ENCODE data around the gene RAMP1. TPM values are rescaled to one million over a fixed set of nuclear protein-coding genes. Genes with fewer than 3 reads are reported as not detected.

RAMP1 gene
- total and polyA plus RNA-seq, 2 donors (not counting 1 experiment from before 2014, with no cell fraction given), result 15.7 TPM; not detected in 1

- ChIA-PET CTCF (no interaction called here), POLR2A (no interaction called here)
- Mint-ChIP-seq H3K9me3 (ENCODE audit: insufficient read depth) (no peaks in the 10 kb centered on the region), H3K4me1 (no peaks in the 10 kb centered on the region), H3K27ac (no peak overlapping the region), H3K27me3 (peaks cover 3% of the 10 kb centered on the region), H3K4me3 (no peak overlapping the region)
- Histone ChIP-seq H2AFZ (ENCODE audit: insufficient read depth, low read depth, low read length, poor library complexity, severe bottlenecking) (no peak overlapping the region), H3K4me3 (ENCODE audit: control extremely low read depth in 1 of 5, extremely low read depth in 1 of 5, insufficient read depth in 1 of 5, low read depth in 2 of 5, low read length in 4 of 5) (no peak overlapping the region), H4K20me1 (ENCODE audit: control insufficient read depth, insufficient read depth, low read length, poor library complexity, severe bottlenecking) (no peaks in the 10 kb centered on the region), H3K79me2 (ENCODE audit: control insufficient read depth, insufficient read depth, low read length) (no peaks in the 10 kb centered on the region), H3K9ac (ENCODE audit: low read length) (no peak overlapping the region), H3K4me2 (replicated peaks; ENCODE audit: low read depth, low read length, poor library complexity, severe bottlenecking) (no peak overlapping the region), H3K4me1 (ENCODE audit: control insufficient read depth in 2 of 2, insufficient read depth in 2 of 2, low read length in 2 of 2) (no peaks in the 10 kb centered on the region), H3K27me3 (replicated peaks in 1 of 4; ENCODE audit: control extremely low read depth in 1 of 4, control insufficient read depth in 3 of 4, insufficient read depth in 4 of 4, low read length in 3 of 4) (no peaks in the 10 kb centered on the region), H3K9me3 (ENCODE audit: control extremely low read depth in 1 of 3, control insufficient read depth in 2 of 3, insufficient read depth in 1 of 3, low read length in 2 of 3) (peaks cover 0 to 3% (median 0%) of the 10 kb centered on the region in 3 donors), H3K36me3 (replicated peaks in 1 of 2; ENCODE audit: control extremely low read depth in 1 of 2, control insufficient read depth in 1 of 2, extremely low read depth in 1 of 2, insufficient read depth in 2 of 2, low read length in 1 of 2) (no peaks in the 10 kb centered on the region), H3K27ac (ENCODE audit: low read length in 2 of 2) (no peak overlapping the region)
- intact Hi-C loops (cut with micrococcal nuclease), result no loop called here
- WGBS (ENCODE audit: insufficient coverage), result 87% methylated on average over 12 of the region's 12 CpGs
- TF ChIP-seq EZH2 (IDR thresholded peaks at IDR 0.05; ENCODE audit: borderline replicate concordance, insufficient read depth, low read depth, low read length, poor library complexity, severe bottlenecking), result no peak
- TF ChIP-seq CTCF (IDR thresholded peaks at IDR 0.05), result no peak
- DNase-seq (no peak), ATAC-seq (ENCODE audit: low read depth) (no peak)
These were observed 17.1 kb downstream of the RAMP1 start for GRCh38 chr2:237876532-237876931.

GRCh38 chr2:237876951-237877491, 17.6 kb downstream of the RAMP1 start:
- Mint-ChIP-seq H3K4me1 (no peaks in the 10 kb centered on the region), H3K27me3 (peaks cover 3% of the 10 kb centered on the region), H3K9me3 (ENCODE audit: insufficient read depth) (no peaks in the 10 kb centered on the region), H3K4me3 (no peak overlapping the region), H3K27ac (no peak overlapping the region)
- Histone ChIP-seq H3K27ac (ENCODE audit: low read length in 2 of 2) (no peak overlapping the region), H3K4me2 (replicated peaks; ENCODE audit: low read depth, low read length, poor library complexity, severe bottlenecking) (no peak overlapping the region), H3K9me3 (ENCODE audit: control extremely low read depth in 1 of 3, control insufficient read depth in 2 of 3, insufficient read depth in 1 of 3, low read length in 2 of 3) (peaks cover 0 to 3% (median 0%) of the 10 kb centered on the region in 3 donors), H3K27me3 (replicated peaks in 1 of 4; ENCODE audit: control extremely low read depth in 1 of 4, control insufficient read depth in 3 of 4, insufficient read depth in 4 of 4, low read length in 3 of 4) (no peaks in the 10 kb centered on the region), H2AFZ (ENCODE audit: insufficient read depth, low read depth, low read length, poor library complexity, severe bottlenecking) (no peak overlapping the region), H4K20me1 (ENCODE audit: control insufficient read depth, insufficient read depth, low read length, poor library complexity, severe bottlenecking) (no peaks in the 10 kb centered on the region), H3K4me3 (ENCODE audit: control extremely low read depth in 1 of 5, extremely low read depth in 1 of 5, insufficient read depth in 1 of 5, low read depth in 2 of 5, low read length in 4 of 5) (no peak overlapping the region), H3K4me1 (ENCODE audit: control insufficient read depth in 2 of 2, insufficient read depth in 2 of 2, low read length in 2 of 2) (no peaks in the 10 kb centered on the region), H3K79me2 (ENCODE audit: control insufficient read depth, insufficient read depth, low read length) (no peaks in the 10 kb centered on the region), H3K9ac (ENCODE audit: low read length) (no peak overlapping the region), H3K36me3 (replicated peaks in 1 of 2; ENCODE audit: control extremely low read depth in 1 of 2, control insufficient read depth in 1 of 2, extremely low read depth in 1 of 2, insufficient read depth in 2 of 2, low read length in 1 of 2) (no peaks in the 10 kb centered on the region)
- WGBS (ENCODE audit: insufficient coverage), result 94% methylated on average over 22 of the region's 23 CpGs
- POLR2A ChIA-PET, result interaction anchor here (0.6 kb wide), 1 partner anchor 123 kb away, joined by 7 read pairs; no protein-coding TSS in a partner anchor
- no peak for TF ChIP-seq CTCF (IDR thresholded peaks at IDR 0.05)
- no peak for TF ChIP-seq EZH2 (IDR thresholded peaks at IDR 0.05; ENCODE audit: borderline replicate concordance, insufficient read depth, low read depth, low read length, poor library complexity, severe bottlenecking)
- ATAC-seq (ENCODE audit: low read depth) (no peak), DNase-seq (no peak)
- intact Hi-C loops (cut with micrococcal nuclease), result no loop called here
- CTCF ChIA-PET, result no interaction called here

All from B cell (primary cell).